IPS-20b (cell line): Measurements from ENCODE around the gene ESR2.
"Not testable (repeated sequence)": the region's sequence is repeated elsewhere in the genome, so short reads cannot be mapped to it uniquely, and the experiment has no call there.

ENCODE experiments used
- H3K27ac ChIP-seq: one replicate; pipeline ENCODE4 v1.5.1; 2013; ENCODE audit warnings: low read length
- H3K27me3 ChIP-seq: 2 replicates; pipeline ENCODE4 v1.6.1; 2013; ENCODE audit warnings: mild to moderate bottlenecking, low read length, inconsistent platforms; ENCODE audit not compliant: insufficient read depth
- H3K36me3 ChIP-seq: 2 replicates; pipeline ENCODE4 v1.6.1; 2013; ENCODE audit warnings: low read depth, mild to moderate bottlenecking, inconsistent platforms, low read length, moderate library complexity; ENCODE audit not compliant: insufficient read depth
- H3K4me1 ChIP-seq: 2 replicates; pipeline ENCODE4 v1.6.1; 2013; ENCODE audit warnings: mild to moderate bottlenecking, control low read depth, inconsistent platforms, low read length, moderate library complexity; ENCODE audit not compliant: insufficient read depth
- H3K4me3 ChIP-seq: 2 replicates; pipeline ENCODE4 v1.5.1; 2013; ENCODE audit warnings: mild to moderate bottlenecking, low read length, inconsistent platforms
- H3K9ac ChIP-seq: 2 replicates; pipeline ENCODE4 v1.6.1; 2013; ENCODE audit warnings: low read depth, mild to moderate bottlenecking, inconsistent platforms, low read length, moderate library complexity
- H3K9me3 ChIP-seq: 2 replicates; pipeline ENCODE4 v1.6.1; 2013; ENCODE audit warnings: mild to moderate bottlenecking, low read depth, low read length, inconsistent platforms; ENCODE audit not compliant: insufficient read depth

The ESR2 gene

GRCh38 chr14:64218344-64219240 is 75.6 kb downstream of the ESR2 start:
- H3K36me3 ChIP-seq = peaks cover 98% of the 10 kb centered on the region
- no peak overlapping the region for H3K9ac ChIP-seq
- H3K27ac ChIP-seq = no peak overlapping the region
- H3K4me3 ChIP-seq = no peak overlapping the region
- H3K4me1 ChIP-seq = no peaks in the 10 kb centered on the region
- H3K27me3 ChIP-seq = no peaks in the 10 kb centered on the region
- no peaks in the 10 kb centered on the region for H3K9me3 ChIP-seq

DNA sequence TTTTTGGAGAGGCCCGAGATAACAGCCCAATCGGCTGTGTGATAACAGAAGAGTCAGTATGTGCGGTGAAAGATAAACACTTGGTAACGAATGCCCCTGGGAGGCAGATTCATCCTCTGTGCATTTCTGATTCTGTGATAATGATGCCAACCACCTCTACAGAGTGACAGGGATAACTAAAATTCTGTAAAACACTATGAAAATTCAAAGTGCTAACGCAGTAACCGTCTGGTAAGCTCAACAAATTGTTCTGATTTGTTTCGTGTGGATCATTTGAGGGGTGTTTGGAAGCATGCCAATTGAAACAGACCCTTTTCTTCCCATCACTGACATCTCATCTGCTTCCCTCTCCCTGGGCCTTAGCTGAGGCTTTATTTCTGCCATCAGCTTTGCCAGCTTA is 76.3 kb downstream of the ESR2 start:
- no peaks in the 10 kb centered on the region for H3K27me3 ChIP-seq
- H3K4me3 ChIP-seq = no peak overlapping the region
- no peak overlapping the region for H3K9ac ChIP-seq
- peaks cover 98% of the 10 kb centered on the region for H3K36me3 ChIP-seq
- no peaks in the 10 kb centered on the region for H3K4me1 ChIP-seq
- no peaks in the 10 kb centered on the region for H3K9me3 ChIP-seq
- H3K27ac ChIP-seq = no peak overlapping the region

DNA sequence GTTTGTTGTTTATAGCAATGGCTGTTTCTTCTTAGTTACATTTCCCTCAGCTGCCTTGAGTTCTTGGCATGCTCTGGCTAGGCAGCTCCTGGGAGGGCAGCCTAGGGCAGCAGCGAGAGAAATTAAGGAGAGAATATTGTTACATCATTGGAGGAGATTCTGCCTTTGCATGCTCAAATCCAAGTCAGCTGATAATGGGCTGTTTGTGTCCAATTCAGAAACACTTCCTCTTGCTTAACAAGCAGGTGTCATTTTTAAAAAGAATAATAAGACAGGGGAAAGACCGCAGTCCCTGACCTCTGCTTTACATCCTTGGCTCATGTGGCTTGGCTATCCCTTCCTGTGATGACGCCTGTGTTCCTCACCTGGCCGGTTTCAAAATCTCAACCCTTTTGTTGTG is 76.9 kb downstream of the ESR2 start:
- no peaks in the 10 kb centered on the region for H3K4me1 ChIP-seq
- no peak overlapping the region for H3K27ac ChIP-seq
- H3K36me3 ChIP-seq = peaks cover 100% of the 10 kb centered on the region

GRCh38 chr14:64215978-64216377 is 78.2 kb downstream of the ESR2 start:
- H3K27me3 ChIP-seq = no peaks in the 10 kb centered on the region
- peaks cover 100% of the 10 kb centered on the region for H3K36me3 ChIP-seq
- no peak overlapping the region for H3K27ac ChIP-seq
- H3K4me3 ChIP-seq = no peak overlapping the region
- no peaks in the 10 kb centered on the region for H3K9me3 ChIP-seq
- no peak overlapping the region for H3K9ac ChIP-seq
- no peaks in the 10 kb centered on the region for H3K4me1 ChIP-seq

More for the DNA sequence above, 76.9 kb downstream of the ESR2 start:
- H3K4me3 ChIP-seq = no peak overlapping the region
- H3K9me3 ChIP-seq = no peaks in the 10 kb centered on the region
- H3K27me3 ChIP-seq = no peaks in the 10 kb centered on the region
- H3K9ac ChIP-seq = no peak overlapping the region

GRCh38 chr14:64215274-64215673 is 78.9 kb downstream of the ESR2 start:
- Histone ChIP-seq H3K27me3 (no peaks in the 10 kb centered on the region), H3K4me3 (no peak overlapping the region), H3K9ac (no peak overlapping the region), H3K36me3 (peaks cover 99% of the 10 kb centered on the region), H3K27ac (no peak overlapping the region), H3K9me3 (no peaks in the 10 kb centered on the region), H3K4me1 (no peaks in the 10 kb centered on the region)

DNA sequence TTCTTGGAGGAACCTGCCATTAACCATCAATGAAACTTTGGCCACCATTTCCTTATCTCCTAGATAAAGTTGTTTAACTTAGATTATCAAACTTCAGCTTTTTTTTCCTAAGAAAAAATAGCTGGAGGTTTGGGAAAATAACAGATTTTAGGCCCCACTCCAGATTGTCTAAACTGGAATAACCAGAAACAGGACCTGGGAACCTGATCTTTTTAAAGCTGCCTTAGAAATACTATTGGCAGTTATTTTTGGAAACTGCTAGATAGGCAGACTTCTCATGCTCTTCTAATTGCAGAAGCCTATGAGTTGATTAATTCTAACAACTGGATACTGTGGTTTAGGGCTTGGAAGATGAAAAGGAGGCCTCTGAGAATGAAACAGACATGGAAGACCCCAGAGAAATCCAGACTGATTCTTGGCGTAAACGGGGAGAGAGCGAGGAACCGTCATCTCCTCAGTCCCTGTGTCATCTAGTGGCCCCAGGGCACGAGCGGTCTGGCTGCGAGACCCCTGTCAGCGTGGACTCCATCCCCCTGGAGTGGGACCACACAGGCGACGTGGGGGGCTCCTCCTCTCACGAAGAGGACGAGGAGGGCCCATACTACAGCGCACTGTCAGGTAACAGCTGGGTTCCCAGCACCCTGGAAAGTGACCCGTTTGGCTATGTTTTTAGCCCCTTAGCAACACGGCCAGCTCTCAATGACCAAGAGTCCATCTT is 80.2 kb downstream of the ESR2 start:
- H3K4me3 ChIP-seq = no peak overlapping the region
- H3K4me1 ChIP-seq = no peaks in the 10 kb centered on the region
- peaks cover 99% of the 10 kb centered on the region for H3K36me3 ChIP-seq
- H3K9me3 ChIP-seq = no peaks in the 10 kb centered on the region
- H3K27ac ChIP-seq = no peak overlapping the region
- H3K9ac ChIP-seq = no peak overlapping the region
- H3K27me3 ChIP-seq = no peaks in the 10 kb centered on the region

DNA sequence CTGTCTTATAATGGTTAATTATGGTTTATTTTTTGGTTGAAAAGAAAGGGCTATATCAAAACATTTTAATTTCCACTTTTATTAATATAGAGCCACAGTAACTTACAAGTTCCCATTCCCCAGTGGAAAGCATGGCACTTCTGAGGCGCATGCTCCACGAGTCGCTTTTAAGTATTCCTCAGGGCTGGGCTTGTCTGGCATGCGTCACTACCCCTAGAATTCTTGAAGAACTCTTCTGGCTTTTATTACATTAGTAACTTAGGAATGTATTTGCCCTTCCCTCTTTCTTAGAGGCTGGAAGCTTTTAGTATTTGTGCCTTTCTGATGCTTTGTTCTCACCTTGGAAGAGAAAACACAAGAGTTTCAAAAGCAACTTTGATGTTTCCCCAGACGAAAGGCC is 81.1 kb downstream of the ESR2 start:
- no peak overlapping the region for H3K9ac ChIP-seq
- no peak overlapping the region for H3K27ac ChIP-seq
- H3K27me3 ChIP-seq = no peaks in the 10 kb centered on the region
- H3K9me3 ChIP-seq = no peaks in the 10 kb centered on the region
- peaks cover 99% of the 10 kb centered on the region for H3K36me3 ChIP-seq
- no peaks in the 10 kb centered on the region for H3K4me1 ChIP-seq
- H3K4me3 ChIP-seq = no peak overlapping the region

DNA sequence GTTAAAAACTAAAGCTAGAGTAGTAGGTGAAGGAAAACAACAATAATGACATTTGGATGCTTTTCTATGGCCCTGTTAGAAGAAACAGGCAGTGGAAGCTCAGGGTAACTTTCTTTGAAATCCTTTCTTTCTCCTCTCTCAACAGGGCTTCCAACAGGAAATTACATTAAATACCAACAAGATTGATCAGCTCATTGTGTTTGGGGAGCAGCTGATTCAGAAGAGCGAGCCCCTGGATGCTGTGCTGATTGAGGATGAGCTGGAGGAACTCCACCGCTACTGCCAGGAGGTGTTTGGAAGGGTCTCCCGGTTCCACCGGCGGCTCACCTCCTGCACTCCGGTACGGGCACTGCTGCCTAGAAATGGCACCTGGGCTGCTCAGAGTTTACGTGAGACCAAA is 81.5 kb downstream of the ESR2 start:
- Histone ChIP-seq H3K4me1 (no peaks in the 10 kb centered on the region), H3K27ac (no peak overlapping the region), H3K36me3 (peaks cover 99% of the 10 kb centered on the region), H3K9me3 (no peaks in the 10 kb centered on the region), H3K4me3 (no peak overlapping the region), H3K9ac (no peak overlapping the region), H3K27me3 (no peaks in the 10 kb centered on the region)

- H3K27ac ChIP-seq, H3K4me1 ChIP-seq, H3K9ac ChIP-seq, H3K4me3 ChIP-seq, H3K27me3 ChIP-seq, H3K9me3 ChIP-seq: not testable (repeated sequence)
- peaks cover 82% of the 10 kb centered on the region for H3K36me3 ChIP-seq
Observed at GRCh38 chr14:64210912-64211311, 83.3 kb downstream of the ESR2 start.

DNA sequence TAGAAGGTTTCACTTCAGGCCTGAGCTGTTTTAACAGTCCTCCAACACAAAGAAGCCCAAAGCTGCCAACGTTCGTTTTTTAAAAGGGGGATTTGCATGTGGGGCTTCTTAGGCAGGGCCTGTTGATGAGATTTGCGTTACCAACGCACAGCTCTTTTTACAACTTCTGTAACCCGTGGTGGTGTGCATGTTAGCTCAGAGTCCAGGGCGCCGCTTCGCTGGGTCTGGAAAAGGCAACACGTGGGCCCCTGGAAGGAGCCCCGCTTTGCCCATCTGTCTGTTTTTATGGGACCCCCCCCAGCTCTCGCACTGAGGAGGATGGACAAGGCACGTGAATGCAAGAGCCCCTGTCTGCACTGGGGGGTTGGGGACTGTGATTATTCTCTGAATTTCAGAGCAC is 84.0 kb downstream of the ESR2 start:
- no peaks in the 10 kb centered on the region for H3K27me3 ChIP-seq
- no peak overlapping the region for H3K27ac ChIP-seq
- no peak overlapping the region for H3K4me3 ChIP-seq
- H3K36me3 ChIP-seq = peaks cover 75% of the 10 kb centered on the region
- H3K9ac ChIP-seq = no peak overlapping the region
- H3K4me1 ChIP-seq = no peaks in the 10 kb centered on the region; the same call in 1 of the 2 replicates
- H3K9me3 ChIP-seq = no peaks in the 10 kb centered on the region

DNA sequence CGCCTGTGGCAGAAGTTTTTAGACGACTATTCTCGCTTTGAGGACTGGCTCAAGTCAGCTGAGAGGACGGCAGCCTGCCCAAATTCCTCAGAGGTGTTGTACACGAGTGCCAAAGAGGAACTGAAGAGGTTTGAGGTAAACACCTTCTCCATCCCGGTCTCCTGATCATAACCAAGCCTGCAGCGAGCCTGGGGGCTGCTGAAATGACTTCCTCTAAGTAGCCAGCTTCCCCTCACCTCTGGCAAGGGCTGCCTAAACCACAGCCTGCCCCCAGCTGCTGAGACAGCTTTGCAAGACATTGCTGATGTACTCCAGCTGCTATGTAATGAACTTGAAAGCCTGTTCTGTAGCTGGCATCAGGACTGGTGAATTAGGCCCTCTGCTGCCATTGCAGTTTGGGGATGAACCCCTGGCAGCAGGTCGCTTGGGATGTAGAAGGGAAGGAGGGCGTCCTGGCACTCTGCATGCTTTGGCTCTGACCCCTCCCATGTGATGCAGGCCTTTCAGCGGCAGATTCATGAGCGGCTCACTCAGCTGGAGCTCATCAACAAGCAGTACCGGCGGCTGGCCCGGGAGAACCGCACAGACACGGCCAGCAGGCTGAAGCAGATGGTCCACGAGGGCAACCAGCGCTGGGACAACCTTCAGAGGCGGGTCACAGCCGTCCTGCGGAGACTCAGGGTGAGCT is 84.6 kb downstream of the ESR2 start:
- no peak overlapping the region for H3K9ac ChIP-seq

More for the DNA sequence above, 84.6 kb downstream of the ESR2 start:
- H3K27me3 ChIP-seq = no peaks in the 10 kb centered on the region
- no peak overlapping the region for H3K4me3 ChIP-seq
- H3K27ac ChIP-seq = no peak overlapping the region
- H3K9me3 ChIP-seq = no peaks in the 10 kb centered on the region
- peaks cover 68% of the 10 kb centered on the region for H3K36me3 ChIP-seq
- no peaks in the 10 kb centered on the region; the same call in 1 of the 2 replicates for H3K4me1 ChIP-seq
